ENCODE measurements around the gene OR6J1.
"Not testable (repeated sequence)": the region's sequence is repeated elsewhere in the genome, so short reads cannot be mapped to it uniquely, and the experiment has no call there.

OR6J1 gene

GRCh38 chr14:22644305-22644635, at the start of gene OR6J1:
Gene OR6J1, minus strand, starts transcription at chr14:22644352. Its CDS starts 9,541 bp downstream, at chr14:22634811.
- DNase-seq (ENCODE audit: low read depth) = no peak

DNA sequence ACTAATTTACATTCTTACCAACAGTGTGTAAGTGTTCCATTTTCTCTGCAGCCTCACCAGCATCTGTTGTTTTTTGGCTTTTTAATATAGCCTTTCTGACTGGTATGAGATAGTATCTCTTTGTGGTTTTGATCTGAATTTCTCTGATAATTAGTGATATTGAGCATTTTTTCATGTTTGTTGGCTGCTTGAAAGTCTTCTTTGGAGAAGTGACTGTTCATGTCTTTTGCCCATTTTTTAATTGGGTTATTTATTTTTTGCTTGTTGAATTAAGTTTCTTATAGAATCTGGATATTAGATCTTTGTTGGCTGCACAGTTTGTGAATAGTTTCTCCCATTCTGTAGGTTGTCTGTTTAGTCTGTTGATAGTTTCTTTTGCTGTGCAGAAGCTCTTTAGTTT, 48.0 kb upstream of the OR6J1 start:
- no peak for DNase-seq (ENCODE audit: low read depth)

DNA sequence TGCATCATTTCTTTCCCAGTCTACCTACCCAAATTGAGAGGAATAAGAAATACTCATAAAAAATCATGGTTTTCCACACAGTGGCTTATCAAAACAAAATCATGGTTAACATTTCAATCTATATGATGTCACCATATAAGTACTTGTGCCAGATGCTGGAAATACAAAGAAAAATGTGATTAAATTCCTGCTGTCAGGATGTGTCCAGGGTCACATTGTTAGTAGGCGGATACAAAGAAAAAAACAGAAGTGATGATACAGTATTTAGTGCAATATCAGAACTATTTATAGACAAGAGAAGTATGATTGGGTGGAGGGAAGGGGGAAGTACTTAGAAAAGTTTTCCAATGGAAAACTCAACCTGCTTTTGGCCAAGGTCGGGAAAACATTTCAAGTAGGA, 47.0 kb upstream of the OR6J1 start:
- DNase-seq (ENCODE audit: low read depth) = no peak

GRCh38 chr14:22689199-22689598, 45.0 kb upstream of the OR6J1 start:
- peak; percentile 49 for DNase-seq (ENCODE audit: low read depth)

DNA sequence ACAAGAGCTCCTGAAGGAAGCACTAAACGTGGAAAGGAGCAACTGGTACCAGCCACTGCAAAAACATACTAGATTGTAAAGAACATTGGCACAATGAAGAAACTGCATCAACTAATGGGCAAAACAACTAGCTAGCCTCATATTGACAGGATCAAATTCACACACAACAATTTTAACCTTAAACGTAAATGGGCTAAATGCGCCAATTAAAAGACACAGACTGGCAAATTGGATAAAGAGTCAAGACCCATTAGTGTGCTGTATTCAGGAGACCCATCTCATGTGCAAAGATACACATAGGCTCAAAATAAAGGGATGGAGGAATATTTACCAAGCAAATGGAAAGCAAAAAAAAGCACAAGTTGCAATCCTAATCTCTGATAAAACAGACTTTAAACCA, 43.8 kb upstream of the OR6J1 start:
- not testable (repeated sequence) for DNase-seq (ENCODE audit: low read depth)

DNA sequence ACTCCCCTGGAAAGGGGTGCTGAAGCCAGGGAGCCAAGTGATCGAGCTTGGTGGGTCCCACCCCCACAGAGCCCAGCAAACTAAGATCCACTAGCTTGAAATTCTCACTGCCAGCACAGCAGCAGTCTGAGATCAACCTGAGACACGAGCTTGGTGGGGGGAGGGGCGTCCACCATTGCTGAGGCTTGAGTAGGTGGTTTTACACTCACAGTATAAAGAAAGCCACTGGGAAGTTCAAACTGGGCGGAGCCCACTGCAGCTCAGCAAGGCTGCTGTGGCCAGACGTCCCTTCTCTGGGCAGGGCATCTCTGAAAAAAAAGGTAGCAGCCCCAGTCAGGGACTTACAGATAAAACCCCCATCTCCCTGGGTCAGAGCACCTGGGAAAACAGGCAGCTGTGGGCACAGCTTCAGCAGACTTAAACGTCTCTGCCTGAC, 42.0 kb upstream of the OR6J1 start:
- not testable (repeated sequence) for DNase-seq (ENCODE audit: low read depth)

GRCh38 chr14:22685467-22685866, 41.3 kb upstream of the OR6J1 start:
- DNase-seq (ENCODE audit: low read depth) = no peak

DNA sequence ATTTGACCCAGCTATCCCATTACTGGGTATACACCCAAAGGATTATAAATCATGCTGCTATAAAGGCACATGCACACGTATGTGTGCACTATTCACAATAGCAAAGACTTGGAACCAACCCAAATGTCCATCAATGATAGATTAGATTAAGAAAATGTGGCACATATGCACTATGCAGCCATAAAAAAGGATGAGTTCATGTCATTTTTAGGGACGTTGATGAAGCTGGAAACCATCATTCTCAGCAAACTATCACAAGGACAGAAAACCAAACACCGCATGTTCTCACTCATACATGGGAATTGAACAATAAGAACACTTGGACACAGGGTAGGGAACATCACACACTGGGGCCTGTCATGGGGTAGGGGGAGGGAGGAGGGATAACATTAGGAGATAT, 39.3 kb upstream of the OR6J1 start:
- not testable (repeated sequence) for DNase-seq (ENCODE audit: low read depth)

DNA sequence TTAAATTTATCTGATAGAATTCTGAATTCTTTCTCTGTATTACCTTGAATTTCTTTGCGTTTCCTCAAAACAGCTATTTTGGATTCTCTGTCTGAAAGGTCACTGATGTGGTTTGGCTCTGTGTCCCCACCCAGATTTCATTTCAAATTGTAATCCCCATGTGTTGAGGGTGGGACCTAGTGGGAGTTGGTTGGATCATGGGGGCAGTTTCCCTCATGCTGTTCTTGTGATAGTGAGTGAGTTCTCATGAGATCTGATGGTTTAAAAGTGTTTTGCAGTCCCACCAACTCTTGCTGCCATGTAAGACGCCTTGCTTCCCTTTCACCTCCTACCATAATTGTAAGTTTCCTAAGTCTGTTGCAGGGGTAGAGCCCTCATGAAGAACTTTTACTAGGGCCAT, 34.1 kb upstream of the OR6J1 start:
- no peak for DNase-seq (ENCODE audit: low read depth)

DNA sequence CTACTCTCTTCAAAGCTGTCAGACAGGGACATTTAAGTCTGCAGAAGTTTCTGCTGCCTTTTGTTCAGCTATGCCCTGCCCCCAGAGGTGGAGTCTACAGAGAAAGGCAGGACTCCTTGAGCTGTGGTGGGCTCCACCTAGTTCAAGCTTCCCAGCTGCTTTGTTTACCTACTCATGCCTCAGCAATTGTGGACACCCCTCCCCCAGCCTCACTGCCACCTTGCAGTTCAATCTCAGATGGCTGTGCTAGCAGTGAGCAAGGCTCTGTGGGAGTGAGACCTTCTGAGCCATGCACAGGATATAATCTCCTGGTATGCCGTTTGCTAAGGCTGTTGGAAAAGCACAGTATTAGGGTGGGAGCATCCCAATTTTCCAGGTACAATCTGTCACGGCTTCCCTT, 33.4 kb upstream of the OR6J1 start:
- DNase-seq (ENCODE audit: low read depth) = not testable (repeated sequence)

GRCh38 chr14:22671622-22672021, 27.5 kb upstream of the OR6J1 start:
- DNase-seq (ENCODE audit: low read depth) = no peak

- DNase-seq (ENCODE audit: low read depth) = no peak
Observed at GRCh38 chr14:22668863-22669262, 24.7 kb upstream of the OR6J1 start.

DNA sequence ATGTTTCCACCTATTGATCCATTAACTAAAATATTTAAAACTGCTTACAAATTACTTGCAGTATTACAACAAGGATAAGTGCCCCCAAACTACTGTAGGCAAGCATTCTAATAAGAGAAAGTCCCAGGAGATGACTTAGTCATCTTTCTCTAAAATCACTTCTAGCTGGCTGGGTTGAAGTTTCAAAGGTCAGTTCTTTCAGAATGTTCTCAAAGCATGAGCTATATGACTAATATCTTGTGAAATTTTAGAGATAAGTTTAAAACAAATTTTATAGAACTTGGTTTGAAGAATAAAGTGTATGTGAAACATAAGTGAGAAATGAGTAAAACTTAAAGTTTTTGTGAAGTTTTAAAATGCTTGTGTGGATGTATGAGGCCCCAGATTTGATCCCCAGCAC, 24.3 kb upstream of the OR6J1 start:
- no peak for DNase-seq (ENCODE audit: low read depth)

- no peak for DNase-seq (ENCODE audit: low read depth)
Observed at GRCh38 chr14:22667881-22668280, 23.7 kb upstream of the OR6J1 start.

DNA sequence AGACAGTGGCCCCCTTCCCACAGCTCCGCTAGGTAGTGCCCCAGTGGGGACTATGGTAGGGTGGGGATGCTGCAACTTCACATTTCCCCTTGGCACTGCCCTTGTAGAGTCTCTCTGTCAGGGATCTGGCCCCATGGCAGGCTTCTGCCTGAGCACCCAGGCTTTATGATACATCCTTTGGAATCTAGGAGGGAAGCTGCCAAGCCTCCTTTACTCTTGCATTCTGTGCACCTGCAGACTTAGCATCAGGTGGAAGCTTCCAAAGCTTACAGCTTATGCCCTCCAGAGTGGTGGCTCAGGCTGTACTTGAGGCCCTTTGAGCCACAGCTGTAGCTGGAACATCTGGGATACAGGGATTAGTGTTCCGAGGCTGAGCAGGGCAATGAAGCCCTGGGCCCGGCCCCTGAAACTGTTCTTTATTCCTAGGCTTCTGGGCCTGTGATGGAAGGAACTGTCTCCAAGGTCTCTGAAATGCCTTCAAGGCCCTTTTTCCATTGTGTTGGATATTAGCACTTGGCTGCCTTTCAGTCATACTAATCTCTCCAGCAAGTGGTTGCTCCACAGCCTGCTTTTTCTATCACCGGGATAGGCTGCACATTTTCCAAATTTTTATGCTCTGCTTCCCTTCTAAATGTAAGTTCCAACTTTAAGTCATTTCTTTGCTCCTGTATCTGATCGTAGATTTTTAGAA, 22.2 kb upstream of the OR6J1 start:
- no peak for DNase-seq (ENCODE audit: low read depth)

GRCh38 chr14:22664261-22664660, 20.1 kb upstream of the OR6J1 start:
- no peak for DNase-seq (ENCODE audit: low read depth)

GRCh38 chr14:22660654-22661053, 16.5 kb upstream of the OR6J1 start:
- no peak for DNase-seq (ENCODE audit: low read depth)

- DNase-seq (ENCODE audit: low read depth) = no peak
Observed at GRCh38 chr14:22658946-22659345, 14.8 kb upstream of the OR6J1 start.

DNA sequence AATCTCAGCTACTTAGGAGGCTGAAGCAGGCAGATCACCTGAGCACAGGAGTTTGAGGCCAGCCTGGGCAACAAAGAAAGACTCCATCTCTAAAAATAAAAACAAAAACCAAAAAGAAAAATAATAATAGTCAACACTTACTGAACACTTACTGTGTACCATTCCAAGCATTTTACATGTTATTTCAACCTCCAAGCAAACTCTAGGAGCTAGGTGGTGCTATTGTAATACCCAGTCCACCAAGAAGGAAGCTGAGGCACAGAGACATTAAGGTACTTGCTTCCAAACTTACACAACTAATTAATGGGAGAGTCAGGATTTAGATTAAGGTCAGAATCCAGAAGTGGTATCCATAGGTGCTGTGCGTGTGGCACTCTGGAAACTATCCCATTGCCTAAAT, 13.7 kb upstream of the OR6J1 start:
- DNase-seq (ENCODE audit: low read depth) = no peak

GRCh38 chr14:22656945-22657731, 13.0 kb upstream of the OR6J1 start:
- no peak for DNase-seq (ENCODE audit: low read depth)

DNA sequence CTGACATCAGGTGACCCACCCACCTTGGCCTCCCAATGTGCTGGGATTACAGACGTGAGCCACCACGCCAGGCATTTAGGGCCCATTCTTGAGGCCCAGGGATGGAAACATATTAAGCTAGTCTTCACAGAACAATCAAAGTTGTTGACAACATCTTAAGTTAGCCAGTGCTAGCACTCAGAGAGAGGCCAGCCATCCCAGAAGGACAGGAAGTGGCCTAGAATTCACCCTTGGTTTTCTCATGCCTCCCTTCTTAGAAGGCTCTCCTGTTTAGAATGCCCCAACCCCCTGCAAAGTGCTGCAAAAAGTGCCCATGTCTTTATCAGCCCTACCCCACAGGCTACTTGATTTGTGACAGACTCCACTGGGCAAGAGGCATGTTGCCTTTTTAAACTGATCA, 12.1 kb upstream of the OR6J1 start:
- no peak for DNase-seq (ENCODE audit: low read depth)

DNA sequence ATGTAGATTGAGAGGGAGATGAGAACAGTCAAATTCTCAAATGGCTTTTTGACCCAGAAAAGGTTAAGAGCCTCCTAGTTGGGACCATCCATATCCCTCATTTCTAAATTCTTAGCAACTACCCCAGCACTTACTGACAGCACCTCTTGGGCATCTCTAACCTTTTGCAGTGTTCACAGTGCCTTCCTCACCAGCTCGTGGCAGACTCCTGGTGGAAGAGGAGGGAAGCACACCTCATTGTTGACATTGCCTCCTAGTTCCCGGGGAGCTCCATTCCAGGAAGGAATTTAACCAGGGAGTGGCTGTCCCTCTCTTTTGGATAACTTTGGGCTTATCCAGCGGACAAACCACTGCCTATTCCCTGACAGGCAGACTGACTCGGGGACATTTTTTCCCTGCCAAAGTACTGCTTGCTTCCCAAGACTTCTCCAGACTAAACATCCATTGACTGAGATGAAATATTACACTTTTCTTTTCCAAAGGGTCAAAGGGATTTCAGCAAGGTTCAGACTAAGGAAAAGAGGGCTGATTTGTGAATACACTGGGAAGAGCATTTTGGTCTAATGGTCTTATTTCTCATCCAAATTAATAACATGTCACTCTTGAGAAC, 9.0 kb upstream of the OR6J1 start:
- DNase-seq (ENCODE audit: low read depth) = peak; percentile 34

GRCh38 chr14:22651586-22651985, 7.4 kb upstream of the OR6J1 start:
- DNase-seq (ENCODE audit: low read depth) = no peak

All from GM04503 (cell line).